ENCODE measurements around the gene BIRC5. TPM values are rescaled to one million over a fixed set of nuclear protein-coding genes. Genes with fewer than 3 reads are reported as not detected.

BIRC5 gene
- polyA plus RNA-seq, 1 donor (not counting 4 experiments of a cell fraction or from before 2014, with no cell fraction given): 11.5 TPM

DNA sequence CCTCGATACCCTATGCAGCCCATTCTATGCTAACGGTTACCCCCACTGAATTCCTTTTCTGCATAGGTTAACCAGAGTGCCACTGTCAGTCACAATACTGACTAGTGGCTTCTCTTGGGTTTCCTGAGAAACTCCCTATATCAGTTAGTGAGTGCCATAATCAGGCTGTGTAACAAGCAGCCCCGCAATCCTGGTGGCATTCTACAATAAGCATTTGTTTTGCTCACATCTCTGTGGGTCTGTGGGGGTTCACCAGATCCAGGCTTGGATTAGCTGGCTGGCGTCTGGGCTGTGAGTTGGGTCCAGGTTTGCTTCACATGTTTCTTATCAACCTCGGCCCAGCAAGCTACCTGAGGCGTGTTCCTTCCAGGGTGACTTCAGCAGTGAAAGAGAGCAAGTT is 59.8 kb downstream of the BIRC5 start:
- FAIRE-seq: no peak
- Histone ChIP-seq H2AFZ (ENCODE audit: control insufficient read depth, low read length) (no peak overlapping the region), H3K9me3 (ENCODE audit: control insufficient read depth, low read depth, low read length) (no peaks in the 10 kb centered on the region), H4K20me1 (ENCODE audit: control insufficient read depth, extremely low read depth, insufficient read depth, low read length) (no peaks in the 10 kb centered on the region), H3K4me3 (ENCODE audit: control insufficient read depth in 2 of 3, extremely low read depth in 1 of 3, insufficient read depth in 2 of 3, low read depth in 1 of 3, low read length in 3 of 3) (no peak overlapping the region), H3K79me2 (ENCODE audit: control insufficient read depth, insufficient read depth, low read length) (no peaks in the 10 kb centered on the region), H3K9ac (ENCODE audit: control insufficient read depth, extremely low read depth, insufficient read depth, low read length) (no peak overlapping the region), H3K27ac (ENCODE audit: control insufficient read depth, insufficient read depth, low read length) (no peak overlapping the region), H3K4me1 (ENCODE audit: control insufficient read depth, extremely low read depth, insufficient read depth, low read length) (peaks cover 13% of the 10 kb centered on the region), H3K27me3 (ENCODE audit: control insufficient read depth, extremely low read depth, insufficient read depth, low read length) (peaks cover 26% of the 10 kb centered on the region), H3K36me3 (ENCODE audit: control insufficient read depth in 2 of 2, extremely low read depth in 1 of 2, insufficient read depth in 2 of 2, low read length in 2 of 2) (no peaks in the 10 kb centered on the region), H3K9me1 (ENCODE audit: control insufficient read depth, extremely low read depth, insufficient read depth, low read length) (no peaks in the 10 kb centered on the region), H3K4me2 (ENCODE audit: control insufficient read depth, extremely low read depth, insufficient read depth, low read depth, low read length) (no peak overlapping the region)
- DNase-seq (ENCODE audit: low read depth, low spot score): no peak
- dilution Hi-C loops (cut with MboI; ENCODE audit: extremely low pct_ligation_motif_present, low sequenced_read_pairs): no loop called here
- TF ChIP-seq, protein P1, sequence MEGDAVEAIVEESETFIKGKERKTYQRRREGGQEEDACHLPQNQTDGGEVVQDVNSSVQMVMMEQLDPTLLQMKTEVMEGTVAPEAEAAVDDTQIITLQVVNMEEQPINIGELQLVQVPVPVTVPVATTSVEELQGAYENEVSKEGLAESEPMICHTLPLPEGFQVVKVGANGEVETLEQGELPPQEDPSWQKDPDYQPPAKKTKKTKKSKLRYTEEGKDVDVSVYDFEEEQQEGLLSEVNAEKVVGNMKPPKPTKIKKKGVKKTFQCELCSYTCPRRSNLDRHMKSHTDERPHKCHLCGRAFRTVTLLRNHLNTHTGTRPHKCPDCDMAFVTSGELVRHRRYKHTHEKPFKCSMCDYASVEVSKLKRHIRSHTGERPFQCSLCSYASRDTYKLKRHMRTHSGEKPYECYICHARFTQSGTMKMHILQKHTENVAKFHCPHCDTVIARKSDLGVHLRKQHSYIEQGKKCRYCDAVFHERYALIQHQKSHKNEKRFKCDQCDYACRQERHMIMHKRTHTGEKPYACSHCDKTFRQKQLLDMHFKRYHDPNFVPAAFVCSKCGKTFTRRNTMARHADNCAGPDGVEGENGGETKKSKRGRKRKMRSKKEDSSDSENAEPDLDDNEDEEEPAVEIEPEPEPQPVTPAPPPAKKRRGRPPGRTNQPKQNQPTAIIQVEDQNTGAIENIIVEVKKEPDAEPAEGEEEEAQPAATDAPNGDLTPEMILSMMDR (optimal IDR thresholded peaks at IDR 0.05 in 1 of 3, IDR thresholded peaks at IDR 0.05 in 1 of 3, conservative IDR thresholded peaks at IDR 0.05 in 1 of 3; ENCODE audit: extremely low read depth in 1 of 3, insufficient read depth in 2 of 3, low read length in 3 of 3): no peak
- TF ChIP-seq EZH2 (IDR thresholded peaks at IDR 0.05; ENCODE audit: low read length): no peak

Small RNA genes within 50 kb of the gene (small RNA-seq; reads per million reads assigned to genes)
- 0 to 0.33 (median 0) reads per million in 3 experiments for gene AC087645.1 (ENCODE audit: insufficient read length in 3 of 3, low read depth in 3 of 3, low replicate concordance in 1 of 3)

Other genes with a start within 250 kb of the BIRC5 start
- 20.1 to 50.0 TPM (median 20.4 TPM) in 3 replicates for gene TMC6, start 85.5 kb upstream of the BIRC5 start, polyA plus RNA-seq
- 0.14 to 0.41 TPM (median 0.40 TPM) in 3 replicates for gene TMC8, start 83.5 kb upstream of the BIRC5 start, polyA plus RNA-seq
- 0.42 to 0.85 TPM (median 0.49 TPM) in 3 replicates for gene C17orf99, start 67.9 kb upstream of the BIRC5 start, polyA plus RNA-seq
- 98.8 to 298 TPM (median 103 TPM) in 3 replicates for gene SYNGR2, start 45.7 kb upstream of the BIRC5 start, polyA plus RNA-seq
- gene TK1, start 27.2 kb upstream of the BIRC5 start, polyA plus RNA-seq: 7.1 to 50.2 TPM (median 21.8 TPM) in 3 replicates
- gene AFMID, start 26.9 kb upstream of the BIRC5 start, polyA plus RNA-seq: 21.6 to 32.4 TPM (median 26.7 TPM) in 3 replicates
- not detected in 3 replicates for gene TMEM235, start 17.4 kb downstream of the BIRC5 start, polyA plus RNA-seq
- gene SOCS3, start 145.8 kb downstream of the BIRC5 start, polyA plus RNA-seq: 2.7 to 16.5 TPM (median 9.4 TPM) in 3 replicates
- 18.4 to 21.1 TPM (median 19.6 TPM) in 3 replicates for gene PGS1, start 164.4 kb downstream of the BIRC5 start, polyA plus RNA-seq

Data from keratinocyte (primary cell).